Tibial nerve (tissue), 3 donors: ENCODE data around the gene TMEM156.

Source experiments
- CTCF ChIP-seq, 5 experiments: fragments of 200-600 bp in 3 of 5; fragments of 450-650 bp in 2 of 5; sonication (generic) in 3 of 5; IDR thresholded peaks; one replicate each; pipeline ENCODE4 v1.5.1; 2016 to 2019; ENCODE audit warnings: antibody characterized with exemption in 5 of 5, mild to moderate bottlenecking in 3 of 5, moderate library complexity in 2 of 5
- POLR2A ChIP-seq, 2 donors: fragments of 450-650 bp; IDR thresholded peaks; one replicate each; pipeline ENCODE4 v1.6.1; 2017; ENCODE audit warnings: antibody characterized with exemption in 2 of 2, mild to moderate bottlenecking in 2 of 2, moderate library complexity in 2 of 2

GRCh38 chr4:39026096-39026495 is 6.1 kb downstream of the TMEM156 start:
- no peak for TF ChIP-seq POLR2A (IDR thresholded peaks at IDR 0.05)
- TF ChIP-seq CTCF (IDR thresholded peaks at IDR 0.05): no peak
